Fibroblast of peridontal ligament (primary cell): Measurements from ENCODE around the gene CNBD2.
A peak's percentile ranks its signal among the peaks of the same experiment; 100 is the strongest.
"Not testable (repeated sequence)": the region's sequence is repeated elsewhere in the genome, so short reads cannot be mapped to it uniquely, and the experiment has no call there.

Experiments
- DNase-seq: peaks from one replicate; pipeline ENCODE4 v3.0.0-alpha.2; 2010; ENCODE audit errors: extremely low read depth

The CNBD2 gene

GRCh38 chr20:36026131-36026530 is 57.7 kb downstream of the CNBD2 start:
- DNase-seq, result not testable (repeated sequence)

- DNase-seq, result no peak
These were observed 59.9 kb downstream of the CNBD2 start for GRCh38 chr20:36028106-36028808.

GRCh38 chr20:36030149-36030548 is 61.8 kb downstream of the CNBD2 start:
- no peak for DNase-seq

- DNase-seq, result no peak
These were observed 63.4 kb downstream of the CNBD2 start for GRCh38 chr20:36031806-36032205.

- DNase-seq, result no peak
These were observed 66.5 kb downstream of the CNBD2 start for GRCh38 chr20:36034875-36035274.

- DNase-seq, result peak; percentile 19
These were observed 67.4 kb downstream of the CNBD2 start for GRCh38 chr20:36035745-36036144.

GRCh38 chr20:36036688-36037087 is 68.3 kb downstream of the CNBD2 start:
- DNase-seq, result no peak

- no peak for DNase-seq
These were observed 72.2 kb downstream of the CNBD2 start for GRCh38 chr20:36040571-36040970.

GRCh38 chr20:36043441-36043840 is 75.1 kb downstream of the CNBD2 start:
- DNase-seq, result no peak

GRCh38 chr20:36043892-36044515 is 75.6 kb downstream of the CNBD2 start:
- DNase-seq, result no peak

GRCh38 chr20:36045373-36045714 is 77.0 kb downstream of the CNBD2 start:
- no peak for DNase-seq

GRCh38 chr20:36046073-36046798 is 77.8 kb downstream of the CNBD2 start:
- DNase-seq, result not testable (repeated sequence)

- not testable (repeated sequence) for DNase-seq
These were observed 81.0 kb downstream of the CNBD2 start for GRCh38 chr20:36049408-36049807.

- peak; percentile 82 for DNase-seq
These were observed 82.3 kb downstream of the CNBD2 start for GRCh38 chr20:36050436-36051317.

GRCh38 chr20:36051318-36052116 is 83.1 kb downstream of the CNBD2 start:
- no peak for DNase-seq

GRCh38 chr20:36052117-36052513 is 83.7 kb downstream of the CNBD2 start:
- no peak for DNase-seq

- DNase-seq, result not testable (repeated sequence)
These were observed 85.6 kb downstream of the CNBD2 start for GRCh38 chr20:36053863-36054518.

GRCh38 chr20:36055145-36055544 is 86.8 kb downstream of the CNBD2 start:
- DNase-seq, result no peak

GRCh38 chr20:36060676-36061075 is 92.3 kb downstream of the CNBD2 start:
- no peak for DNase-seq

GRCh38 chr20:36061754-36062153 is 93.4 kb downstream of the CNBD2 start:
- peak; percentile 37 for DNase-seq

GRCh38 chr20:36062799-36063198 is 94.4 kb downstream of the CNBD2 start:
- no peak for DNase-seq
